ENCODE results near the gene HPN. TPM values are rescaled to one million over a fixed set of nuclear protein-coding genes. Genes with fewer than 3 reads are reported as not detected.

Gene HPN
- total and polyA plus RNA-seq, 2 of the 13 experiments (the other 11 are each of a cell fraction or from before 2014, with no cell fraction given) = 46.7 to 261 TPM

GRCh38 chr19:34997071-34997617 lies 44.4 kb upstream of the HPN start (continued):
- TF ChIP-seq ZNF800 (CRISPR knock-in tag; IDR thresholded peaks at IDR 0.05) = no peak
- TF ChIP-seq ZNF564 (CRISPR knock-in tag; IDR thresholded peaks at IDR 0.05) = no peak
- TF ChIP-seq GATAD2A (CRISPR knock-in tag; IDR thresholded peaks at IDR 0.05) = 0 out of 2 replicates have a peak, but pooled peaks have one; percentile 13
- TF ChIP-seq MAFF (IDR thresholded peaks at IDR 0.05; ENCODE audit: low read depth, low read length) = no peak
- TF ChIP-seq E2F2 (CRISPR knock-in tag; IDR thresholded peaks at IDR 0.05; ENCODE audit: borderline replicate concordance) = no peak
- no peak for TF ChIP-seq TFDP1 (CRISPR knock-in tag; IDR thresholded peaks at IDR 0.05; ENCODE audit: borderline replicate concordance)
- no peak for TF ChIP-seq ZUFSP (CRISPR knock-in tag; IDR thresholded peaks at IDR 0.05; ENCODE audit: borderline replicate concordance)
- no peak for TF ChIP-seq KDM6A (CRISPR knock-in tag; IDR thresholded peaks at IDR 0.05; ENCODE audit: low read depth)
- no peak for TF ChIP-seq CBFB (CRISPR knock-in tag; IDR thresholded peaks at IDR 0.05)
- peak; percentile 21; the same call in 1 of the 2 replicates for TF ChIP-seq RARA (CRISPR knock-in tag; IDR thresholded peaks at IDR 0.05)
- TF ChIP-seq ZNF761 (CRISPR knock-in tag; conservative IDR thresholded peaks at IDR 0.05) = no peak
- peak; percentile 70 for TF ChIP-seq NCOA2 (CRISPR knock-in tag; IDR thresholded peaks at IDR 0.05)
- TF ChIP-seq ELK4 (CRISPR knock-in tag; IDR thresholded peaks at IDR 0.05; ENCODE audit: borderline replicate concordance) = no peak
- no peak for TF ChIP-seq ZNF614 (CRISPR knock-in tag; IDR thresholded peaks at IDR 0.05; ENCODE audit: borderline replicate concordance)
- TF ChIP-seq ZNF710 (CRISPR knock-in tag; IDR thresholded peaks at IDR 0.05; ENCODE audit: borderline replicate concordance) = peak; percentile 96
- peak; percentile 68; the same call in 1 of the 2 replicates for TF ChIP-seq SAP130 (CRISPR knock-in tag; IDR thresholded peaks at IDR 0.05; ENCODE audit: low read depth)
- 0 out of 2 replicates have a peak, but pooled peaks have one; percentile 17 for TF ChIP-seq IKZF5 (CRISPR knock-in tag; IDR thresholded peaks at IDR 0.05)
- no peak for TF ChIP-seq ADNP (CRISPR knock-in tag; IDR thresholded peaks at IDR 0.05)
- no peak for TF ChIP-seq ZNF547 (CRISPR knock-in tag; IDR thresholded peaks at IDR 0.05)
- peak; percentile 59; the same call in 1 of the 2 replicates for TF ChIP-seq GATA4 (IDR thresholded peaks at IDR 0.05; ENCODE audit: borderline replicate concordance, low read depth)
